GM23338 (cell line): ENCODE results near the gene CCL13. TPM values are rescaled to one million over a fixed set of nuclear protein-coding genes. Genes with fewer than 3 reads are reported as not detected.

Experiments used
- ATAC-seq: fragments of 200-7000 bp; cut with Tn5 transposase; 3 replicates; pipeline ENCODE4 v1.9.1; 2020
- DNase-seq: peaks from one replicate; pipeline ENCODE4 v3.0.0-alpha.2; 2015; ENCODE audit warnings: low spot score
- H2AFZ ChIP-seq: fragments of 200-600 bp; sonication (generic); 2 replicates; pipeline ENCODE4 v1.8.0; 2016; ENCODE audit warnings: antibody characterized with exemption, mild to moderate bottlenecking, moderate library complexity
- H3F3A ChIP-seq: fragments of 200-600 bp; sonication (generic); replicated peaks from 2 replicates; pipeline ENCODE4 v1.8.0; 2017; ENCODE audit warnings: antibody characterized with exemption, mixed run types, low read depth
- H3K27ac ChIP-seq: fragments of 200-600 bp; sonication (generic); 2 replicates; pipeline ENCODE4 v1.6.1; 2016; ENCODE audit warnings: low read depth
- H3K27me3 ChIP-seq: fragments of 200-600 bp; sonication (generic); 2 replicates; pipeline ENCODE4 v1.8.0; 2016; ENCODE audit warnings: mild to moderate bottlenecking, mixed run types, moderate library complexity; ENCODE audit not compliant: insufficient read depth
- H3K36me3 ChIP-seq: fragments of 200-600 bp; sonication (generic); 2 replicates; pipeline ENCODE4 v1.8.0; 2016; ENCODE audit warnings: mild to moderate bottlenecking; ENCODE audit not compliant: insufficient read depth
- H3K4me1 ChIP-seq: fragments of 200-600 bp; sonication (generic); 2 replicates; pipeline ENCODE4 v1.8.0; 2016; ENCODE audit warnings: mild to moderate bottlenecking, moderate library complexity; ENCODE audit not compliant: insufficient read depth
- H3K4me2 ChIP-seq: fragments of 200-600 bp; sonication (generic); 2 replicates; pipeline ENCODE4 v1.7.1; 2017; ENCODE audit warnings: mixed run types
- H3K4me3 ChIP-seq: fragments of 200-600 bp; sonication (generic); 2 replicates; pipeline ENCODE4 v1.6.1; 2016; ENCODE audit warnings: mixed run types
- H3K79me2 ChIP-seq: fragments of 200-600 bp; sonication (generic); replicated peaks from 2 replicates; pipeline ENCODE4 v1.8.0; 2017; ENCODE audit warnings: mild to moderate bottlenecking; ENCODE audit not compliant: insufficient read depth
- H3K9me2 ChIP-seq: fragments of 200-600 bp; sonication (generic); 2 replicates; pipeline ENCODE4 v1.8.0; 2017; ENCODE audit not compliant: insufficient read depth
- H4K20me1 ChIP-seq: fragments of 200-600 bp; sonication (generic); replicated peaks from 2 replicates; pipeline ENCODE4 v1.8.0; 2017; ENCODE audit warnings: mild to moderate bottlenecking; ENCODE audit not compliant: insufficient read depth
- H3K27ac Mint-ChIP-seq: 2 replicates; pipeline ENCODE4 v1.8.0; 2020; ENCODE audit warnings: inconsistent platforms, mild to moderate bottlenecking, moderate library complexity, mixed read lengths
- H3K27me3 Mint-ChIP-seq: 3 replicates; pipeline ENCODE4 v1.8.0; 2022; ENCODE audit warnings: low read depth, mild to moderate bottlenecking, moderate library complexity, mixed read lengths, inconsistent platforms; ENCODE audit not compliant: insufficient read depth, poor library complexity
- H3K36me3 Mint-ChIP-seq: 3 replicates; pipeline ENCODE4 v1.8.0; 2021; ENCODE audit warnings: low read depth, mild to moderate bottlenecking, inconsistent platforms, moderate library complexity, mixed read lengths
- H3K4me1 Mint-ChIP-seq: 3 replicates; pipeline ENCODE4 v1.8.0; 2020; ENCODE audit warnings: mild to moderate bottlenecking, inconsistent platforms, mixed read lengths
- H3K4me3 Mint-ChIP-seq: 3 replicates; pipeline ENCODE4 v1.8.0; 2021; ENCODE audit warnings: moderate library complexity, mild to moderate bottlenecking, inconsistent platforms, mixed read lengths
- H3K9me3 Mint-ChIP-seq: 3 replicates; pipeline ENCODE4 v1.8.0; 2020; ENCODE audit warnings: moderate library complexity, mild to moderate bottlenecking, inconsistent platforms, mixed read lengths
- CTCF ChIP-seq, 2 experiments: fragments of 200-600 bp in 1 of 2; sonication (generic) in 1 of 2; conservative IDR thresholded peaks; 2 replicates each; pipeline versions ENCODE4 v1.5.1 to v1.6.1; 2016 to 2017; ENCODE audit warnings: antibody characterized with exemption in 2 of 2, low read depth in 2 of 2, mild to moderate bottlenecking in 2 of 2, moderate library complexity in 1 of 2
- ETS1 ChIP-seq: IDR thresholded peaks from 2 replicates; pipeline ENCODE4 v1.6.1; 2016; ENCODE audit warnings: antibody characterized with exemption
- EZH2phosphoT487 ChIP-seq: fragments of 200-600 bp; sonication (generic); IDR thresholded peaks from one replicate; pipeline ENCODE4 v1.8.1; 2018; ENCODE audit warnings: antibody characterized with exemption; ENCODE audit not compliant: unreplicated experiment
- JUNB ChIP-seq: IDR thresholded peaks from one replicate; pipeline ENCODE4 v1.6.1; 2016; ENCODE audit warnings: antibody characterized with exemption; ENCODE audit not compliant: unreplicated experiment
- POLR2AphosphoS5 ChIP-seq: IDR thresholded peaks from 2 replicates; pipeline ENCODE4 v1.6.1; 2016; ENCODE audit warnings: antibody characterized with exemption, low read depth
- STAT1 ChIP-seq: IDR thresholded peaks from one replicate; pipeline ENCODE4 v1.6.1; 2016; ENCODE audit warnings: antibody characterized with exemption; ENCODE audit not compliant: unreplicated experiment
- ZNF114 ChIP-seq: fragments of 250-450 bp; sonication (Bioruptor Pico); IDR thresholded peaks from 2 replicates; pipeline ENCODE4 v1.5.0; 2020; ENCODE audit warnings: mild to moderate bottlenecking, moderate library complexity
- polyA plus RNA-seq: library from polyadenylated mRNA; unstranded; fragments of >200 nt; fragmentation: Nextera tagmentation; extraction: Ambion mirVana; gene quantifications from 2 replicates; pipeline ENCODE4 v1.2.1, GENCODE V29; 2016
- total RNA-seq: library from RNA; depleted of rRNA; stranded (reverse); fragments of >200 nt; shearing (Covaris generic); gene quantifications from 2 replicates; pipeline ENCODE4 v1.2.3, GENCODE V29; 2014

Gene CCL13
- total and polyA plus RNA-seq, 2 experiments from 2014 or later = not detected

- H2AFZ ChIP-seq = peak overlapping the region; percentile 34; the same call in 1 of the 2 replicates
- H3K4me2 ChIP-seq = no peak overlapping the region
- no peak overlapping the region for H3K4me3 Mint-ChIP-seq
- no peak overlapping the region for H3K4me3 ChIP-seq
- ATAC-seq (peak; percentile 96), DNase-seq (peak; percentile 97)
- H3K4me1 Mint-ChIP-seq = no peaks in the 10 kb centered on the region
- peaks cover 2% of the 10 kb centered on the region for H3K27me3 Mint-ChIP-seq
- H3K36me3 ChIP-seq = no peaks in the 10 kb centered on the region
- TF ChIP-seq JUNB (no peak), CTCF (conservative IDR thresholded peaks at IDR 0.05; ENCODE audit: low read depth in 2 of 2) (peak; percentile 100), STAT1 (no peak), ZNF114 (CRISPR knock-in tag) (no peak), ETS1 (no peak), EZH2phosphoT487 (no peak)
- H3K27me3 ChIP-seq = no peaks in the 10 kb centered on the region
- no peak overlapping the region for H3K27ac Mint-ChIP-seq
- no peaks in the 10 kb centered on the region for H3F3A ChIP-seq
- H3K27ac ChIP-seq = no peak overlapping the region
- peaks cover 4% of the 10 kb centered on the region; the same call in 1 of the 2 replicates for H3K9me2 ChIP-seq
- no peaks in the 10 kb centered on the region for H3K36me3 Mint-ChIP-seq
- no peaks in the 10 kb centered on the region for H4K20me1 ChIP-seq
- no peaks in the 10 kb centered on the region for H3K9me3 Mint-ChIP-seq
- no peaks in the 10 kb centered on the region for H3K79me2 ChIP-seq
- no peaks in the 10 kb centered on the region for H3K4me1 ChIP-seq
Measured at GRCh38 chr17:34361478-34362061, 5.3 kb downstream of the CCL13 start.

GRCh38 chr17:34363183-34363661 lies 6.9 kb downstream of the CCL13 start, which contains the start of gene CCL1:
CCL1 (minus strand) TSS chr17:34363233; CDS start chr17:34363161, 72 bp downstream.
- Histone ChIP-seq H3K27ac (no peak within 1 kb of the TSS), H3K4me2 (no peak within 1 kb of the TSS), H2AFZ (no peak within 1 kb of the TSS), H4K20me1 (no peaks in the 10 kb centered on the region), H3K27me3 (no peaks in the 10 kb centered on the region), H3F3A (no peaks in the 10 kb centered on the region), H3K9me2 (no peaks in the 10 kb centered on the region; the same call in 1 of the 2 replicates), H3K4me3 (no peak within 1 kb of the TSS), H3K4me1 (no peaks in the 10 kb centered on the region), H3K36me3 (no peaks in the 10 kb centered on the region), H3K79me2 (no peaks in the 10 kb centered on the region)
- Mint-ChIP-seq H3K27ac (no peak within 1 kb of the TSS), H3K9me3 (no peaks in the 10 kb centered on the region), H3K4me3 (no peak within 1 kb of the TSS), H3K27me3 (peaks cover 10% of the 10 kb centered on the region), H3K4me1 (peaks cover 5% of the 10 kb centered on the region; the same call in 2 of the 3 replicates), H3K36me3 (no peaks in the 10 kb centered on the region)
- TF ChIP-seq POLR2AphosphoS5 (no peak), EZH2phosphoT487 (no peak)
- no peak for ATAC-seq
- no peak for DNase-seq
